Measurements from ENCODE around the gene CCDC63.

DNA sequence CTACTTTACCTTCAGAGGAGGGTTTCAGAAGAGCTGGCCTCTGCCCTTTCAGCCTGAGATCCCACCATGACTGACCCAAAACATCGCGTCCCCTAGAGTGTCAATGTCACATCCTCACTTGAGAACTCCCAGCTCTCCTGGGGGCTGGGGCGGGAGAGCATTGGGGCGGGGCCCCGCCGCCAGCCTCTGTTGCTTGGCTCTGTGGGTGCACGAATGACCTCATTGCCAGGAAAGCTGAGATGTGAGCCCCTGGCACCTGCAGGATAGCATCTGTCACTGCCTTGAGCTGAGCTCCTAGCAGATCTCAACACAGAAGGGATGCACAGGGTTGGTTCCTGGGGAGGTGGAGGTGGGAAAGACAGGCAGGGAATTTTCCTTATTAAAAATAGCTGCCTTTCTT, 94.1 kb downstream of the CCDC63 start:
- TF ChIP-seq RAD21 (IDR thresholded peaks at IDR 0.05; ENCODE audit: low read depth) (no peak), CREB1 (IDR thresholded peaks at IDR 0.05; ENCODE audit: low read depth) (no peak), TEAD4 (IDR thresholded peaks at IDR 0.05) (no peak), TAF1 (IDR thresholded peaks at IDR 0.05; ENCODE audit: low read depth) (no peak), YY1 (IDR thresholded peaks at IDR 0.05; ENCODE audit: low read depth) (no peak), EGR1 (IDR thresholded peaks at IDR 0.05) (no peak), NFIC (IDR thresholded peaks at IDR 0.05) (no peak), TCF12 (IDR thresholded peaks at IDR 0.05; ENCODE audit: low read depth) (no peak), EP300 (IDR thresholded peaks at IDR 0.05; ENCODE audit: borderline replicate concordance) (no peak), FOXM1 (IDR thresholded peaks at IDR 0.05; ENCODE audit: borderline replicate concordance, low read depth) (no peak), ZBTB7A (IDR thresholded peaks at IDR 0.05; ENCODE audit: low read depth) (no peak)
- TF ChIP-seq, protein P1, sequence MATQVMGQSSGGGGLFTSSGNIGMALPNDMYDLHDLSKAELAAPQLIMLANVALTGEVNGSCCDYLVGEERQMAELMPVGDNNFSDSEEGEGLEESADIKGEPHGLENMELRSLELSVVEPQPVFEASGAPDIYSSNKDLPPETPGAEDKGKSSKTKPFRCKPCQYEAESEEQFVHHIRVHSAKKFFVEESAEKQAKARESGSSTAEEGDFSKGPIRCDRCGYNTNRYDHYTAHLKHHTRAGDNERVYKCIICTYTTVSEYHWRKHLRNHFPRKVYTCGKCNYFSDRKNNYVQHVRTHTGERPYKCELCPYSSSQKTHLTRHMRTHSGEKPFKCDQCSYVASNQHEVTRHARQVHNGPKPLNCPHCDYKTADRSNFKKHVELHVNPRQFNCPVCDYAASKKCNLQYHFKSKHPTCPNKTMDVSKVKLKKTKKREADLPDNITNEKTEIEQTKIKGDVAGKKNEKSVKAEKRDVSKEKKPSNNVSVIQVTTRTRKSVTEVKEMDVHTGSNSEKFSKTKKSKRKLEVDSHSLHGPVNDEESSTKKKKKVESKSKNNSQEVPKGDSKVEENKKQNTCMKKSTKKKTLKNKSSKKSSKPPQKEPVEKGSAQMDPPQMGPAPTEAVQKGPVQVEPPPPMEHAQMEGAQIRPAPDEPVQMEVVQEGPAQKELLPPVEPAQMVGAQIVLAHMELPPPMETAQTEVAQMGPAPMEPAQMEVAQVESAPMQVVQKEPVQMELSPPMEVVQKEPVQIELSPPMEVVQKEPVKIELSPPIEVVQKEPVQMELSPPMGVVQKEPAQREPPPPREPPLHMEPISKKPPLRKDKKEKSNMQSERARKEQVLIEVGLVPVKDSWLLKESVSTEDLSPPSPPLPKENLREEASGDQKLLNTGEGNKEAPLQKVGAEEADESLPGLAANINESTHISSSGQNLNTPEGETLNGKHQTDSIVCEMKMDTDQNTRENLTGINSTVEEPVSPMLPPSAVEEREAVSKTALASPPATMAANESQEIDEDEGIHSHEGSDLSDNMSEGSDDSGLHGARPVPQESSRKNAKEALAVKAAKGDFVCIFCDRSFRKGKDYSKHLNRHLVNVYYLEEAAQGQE (IDR thresholded peaks at IDR 0.05; ENCODE audit: low read depth): no peak
- TF ChIP-seq, protein P2, sequence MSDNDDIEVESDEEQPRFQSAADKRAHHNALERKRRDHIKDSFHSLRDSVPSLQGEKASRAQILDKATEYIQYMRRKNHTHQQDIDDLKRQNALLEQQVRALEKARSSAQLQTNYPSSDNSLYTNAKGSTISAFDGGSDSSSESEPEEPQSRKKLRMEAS (IDR thresholded peaks at IDR 0.05): no peak
- TF ChIP-seq, protein P3, sequence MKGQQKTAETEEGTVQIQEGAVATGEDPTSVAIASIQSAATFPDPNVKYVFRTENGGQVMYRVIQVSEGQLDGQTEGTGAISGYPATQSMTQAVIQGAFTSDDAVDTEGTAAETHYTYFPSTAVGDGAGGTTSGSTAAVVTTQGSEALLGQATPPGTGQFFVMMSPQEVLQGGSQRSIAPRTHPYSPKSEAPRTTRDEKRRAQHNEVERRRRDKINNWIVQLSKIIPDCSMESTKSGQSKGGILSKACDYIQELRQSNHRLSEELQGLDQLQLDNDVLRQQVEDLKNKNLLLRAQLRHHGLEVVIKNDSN (IDR thresholded peaks at IDR 0.05): no peak

All from Ishikawa (cell line).